ENCODE measurements around the gene PLBD1.

DNA sequence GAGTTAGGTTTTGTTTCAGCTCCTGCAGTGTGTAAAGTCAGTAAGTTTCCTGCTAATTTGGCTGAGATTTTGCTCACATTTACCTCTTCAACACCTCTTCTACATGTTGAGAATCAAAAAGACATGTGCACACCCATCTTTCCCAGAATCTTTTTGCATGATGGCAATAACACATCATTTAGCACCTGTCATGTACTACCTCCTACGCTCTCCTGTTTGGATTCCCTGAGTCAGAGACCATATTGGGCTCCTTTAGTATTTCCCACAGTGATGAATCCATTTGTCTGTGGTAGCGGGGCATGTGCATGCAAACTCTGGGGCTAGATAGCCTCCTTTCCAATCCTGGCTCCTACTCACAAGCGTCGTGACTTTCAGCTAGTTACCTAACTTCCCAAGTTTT is 20.1 kb downstream of the PLBD1 start:
- TF ChIP-seq, protein P1, sequence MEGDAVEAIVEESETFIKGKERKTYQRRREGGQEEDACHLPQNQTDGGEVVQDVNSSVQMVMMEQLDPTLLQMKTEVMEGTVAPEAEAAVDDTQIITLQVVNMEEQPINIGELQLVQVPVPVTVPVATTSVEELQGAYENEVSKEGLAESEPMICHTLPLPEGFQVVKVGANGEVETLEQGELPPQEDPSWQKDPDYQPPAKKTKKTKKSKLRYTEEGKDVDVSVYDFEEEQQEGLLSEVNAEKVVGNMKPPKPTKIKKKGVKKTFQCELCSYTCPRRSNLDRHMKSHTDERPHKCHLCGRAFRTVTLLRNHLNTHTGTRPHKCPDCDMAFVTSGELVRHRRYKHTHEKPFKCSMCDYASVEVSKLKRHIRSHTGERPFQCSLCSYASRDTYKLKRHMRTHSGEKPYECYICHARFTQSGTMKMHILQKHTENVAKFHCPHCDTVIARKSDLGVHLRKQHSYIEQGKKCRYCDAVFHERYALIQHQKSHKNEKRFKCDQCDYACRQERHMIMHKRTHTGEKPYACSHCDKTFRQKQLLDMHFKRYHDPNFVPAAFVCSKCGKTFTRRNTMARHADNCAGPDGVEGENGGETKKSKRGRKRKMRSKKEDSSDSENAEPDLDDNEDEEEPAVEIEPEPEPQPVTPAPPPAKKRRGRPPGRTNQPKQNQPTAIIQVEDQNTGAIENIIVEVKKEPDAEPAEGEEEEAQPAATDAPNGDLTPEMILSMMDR (conservative IDR thresholded peaks at IDR 0.05): no peak
- no peak for TF ChIP-seq EZH2 (IDR thresholded peaks at IDR 0.05; ENCODE audit: low read depth)
